Neural cell (in vitro differentiated cells): ENCODE measurements around the gene FRMD4B. TPM values are rescaled to one million over a fixed set of nuclear protein-coding genes. Genes with fewer than 3 reads are reported as not detected.
"Not testable (repeated sequence)": the region's sequence is repeated elsewhere in the genome, so short reads cannot be mapped to it uniquely, and the experiment has no call there.

Experiments
- H2AFZ ChIP-seq: fragments of 200-600, 300-800 bp; sonication (generic), shearing (Covaris generic); 2 replicates; pipeline ENCODE4 v1.6.0; 2014; ENCODE audit warnings: low read depth, mild to moderate bottlenecking, antibody characterized with exemption, low read length, moderate library complexity
- H3F3A ChIP-seq: fragments of 200-600 bp; shearing (Covaris generic); 2 replicates; pipeline ENCODE4 v1.6.1; 2016; ENCODE audit warnings: mild to moderate bottlenecking, moderate library complexity, mixed read lengths, antibody characterized with exemption, low read length; ENCODE audit not compliant: insufficient read depth, poor library complexity, severe bottlenecking
- H3K27ac ChIP-seq: fragments of 200-600, 300-800 bp; sonication (generic), shearing (Covaris generic); 2 replicates; pipeline ENCODE4 v1.5.1; 2014; ENCODE audit warnings: mild to moderate bottlenecking, low read length, moderate library complexity
- H3K27me3 ChIP-seq: fragments of 300-800, 200-600 bp; sonication (generic), shearing (Covaris generic); 2 replicates; pipeline ENCODE4 v1.6.0; 2014; ENCODE audit warnings: mild to moderate bottlenecking, low read depth, low read length, moderate library complexity; ENCODE audit not compliant: insufficient read depth
- H3K36me3 ChIP-seq: fragments of 300-800, 200-600 bp; sonication (generic), shearing (Covaris generic); 2 replicates; pipeline ENCODE4 v1.5.1; 2014; ENCODE audit warnings: mild to moderate bottlenecking, antibody characterized with exemption, low read length, moderate library complexity; ENCODE audit not compliant: insufficient read depth
- H3K4me2 ChIP-seq: fragments of 300-800, 200-600 bp; sonication (generic), shearing (Covaris generic); 2 replicates; pipeline ENCODE4 v1.6.0; 2014; ENCODE audit warnings: mild to moderate bottlenecking, low read length
- H3K4me3 ChIP-seq: fragments of 300-800, 200-600 bp; sonication (generic), shearing (Covaris generic); 2 replicates; pipeline ENCODE4 v1.5.1; 2014; ENCODE audit warnings: mild to moderate bottlenecking, low read length, moderate library complexity
- H3K79me2 ChIP-seq: fragments of 200-600 bp; shearing (Covaris generic); replicated peaks from 2 replicates; pipeline ENCODE4 v1.6.0; 2014; ENCODE audit warnings: mild to moderate bottlenecking, low read length, moderate library complexity; ENCODE audit not compliant: insufficient read depth
- H3K9ac ChIP-seq: fragments of 300-800, 200-600 bp; sonication (generic), shearing (Covaris generic); 2 replicates; pipeline ENCODE4 v1.6.1; 2016; ENCODE audit warnings: mild to moderate bottlenecking, low read length, mixed read lengths
- H3K9me2 ChIP-seq: fragments of 200-600 bp; shearing (Covaris generic); 2 replicates; pipeline ENCODE4 v1.6.1; 2016; ENCODE audit warnings: mild to moderate bottlenecking, low read length, mixed read lengths; ENCODE audit not compliant: insufficient read depth
- H3K9me3 ChIP-seq: fragments of 200-600, 300-800 bp; sonication (generic), shearing (Covaris generic); 2 replicates; pipeline ENCODE4 v1.6.1; 2016; ENCODE audit warnings: mild to moderate bottlenecking, mixed run types, low read length, moderate library complexity, mixed read lengths
- H4K20me1 ChIP-seq: fragments of 200-600 bp; shearing (Covaris generic); 2 replicates; pipeline ENCODE4 v1.6.1; 2016; ENCODE audit warnings: mild to moderate bottlenecking, mixed run types; ENCODE audit not compliant: insufficient read depth
- CTCF ChIP-seq: fragments of 450-650 bp; IDR thresholded peaks from 2 replicates; pipeline ENCODE4 v1.5.1; 2014; ENCODE audit warnings: antibody characterized with exemption, mild to moderate bottlenecking, moderate library complexity; ENCODE audit not compliant: poor library complexity, severe bottlenecking
- EP300 ChIP-seq: fragments of 450-650 bp; conservative IDR thresholded peaks from 2 replicates; pipeline ENCODE4 v1.6.1; 2014; ENCODE audit warnings: antibody characterized with exemption, mild to moderate bottlenecking, moderate library complexity; ENCODE audit not compliant: poor library complexity, severe bottlenecking
- EZH2 ChIP-seq: fragments of 200-600, 300-800 bp; shearing (Covaris generic), sonication (generic); IDR thresholded peaks from 2 replicates; pipeline ENCODE4 v1.6.1; 2014; ENCODE audit warnings: antibody characterized with exemption, low read length, borderline replicate concordance, mild to moderate bottlenecking; ENCODE audit not compliant: insufficient read depth, poor library complexity, severe bottlenecking
- MXI1 ChIP-seq: fragments of 450-650 bp; conservative IDR thresholded peaks from 2 replicates; pipeline ENCODE4 v1.6.1; 2014; ENCODE audit warnings: antibody characterized with exemption, mild to moderate bottlenecking; ENCODE audit not compliant: poor library complexity, severe bottlenecking
- POLR2AphosphoS5 ChIP-seq: IDR thresholded peaks from 2 replicates; pipeline ENCODE4 v1.6.1; 2012
- RAD21 ChIP-seq: fragments of 450-650 bp; conservative IDR thresholded peaks from 2 replicates; pipeline ENCODE4 v1.6.1; 2014; ENCODE audit warnings: antibody characterized with exemption, mild to moderate bottlenecking, moderate library complexity
- REST ChIP-seq: IDR thresholded peaks from 2 replicates; pipeline ENCODE4 v1.6.1; 2012; ENCODE audit warnings: borderline replicate concordance
- SMC3 ChIP-seq: fragments of 450-650 bp; conservative IDR thresholded peaks from 2 replicates; pipeline ENCODE4 v1.6.1; 2014; ENCODE audit warnings: antibody characterized with exemption, mild to moderate bottlenecking, moderate library complexity; ENCODE audit not compliant: poor library complexity
- TAF1 ChIP-seq: IDR thresholded peaks from 2 replicates; pipeline ENCODE4 v1.6.1; 2012; ENCODE audit warnings: low read depth
- polyA plus RNA-seq: library from polyadenylated mRNA; depleted of rRNA; stranded (reverse); fragments of >200 nt; gene quantifications from 2 replicates; pipeline ENCODE4 v1.2.3, GENCODE V29; 2014

FRMD4B gene
- polyA plus RNA-seq, 1 donor from 2014 or later = 6.2 TPM

- no peak overlapping the region for H3K4me2 ChIP-seq
- no peak overlapping the region for H2AFZ ChIP-seq
- no peaks in the 10 kb centered on the region for H4K20me1 ChIP-seq
- no peak for TF ChIP-seq CTCF
- TF ChIP-seq EP300 = no peak
- no peak for TF ChIP-seq TAF1
- H3K27me3 ChIP-seq = no peaks in the 10 kb centered on the region
- H3K79me2 ChIP-seq = no peaks in the 10 kb centered on the region
- H3K4me3 ChIP-seq = no peak overlapping the region
- H3K27ac ChIP-seq = no peak overlapping the region
- no peaks in the 10 kb centered on the region for H3F3A ChIP-seq
- no peaks in the 10 kb centered on the region for H3K9me3 ChIP-seq
- H3K9ac ChIP-seq = no peak overlapping the region
- H3K9me2 ChIP-seq = no peaks in the 10 kb centered on the region
- no peaks in the 10 kb centered on the region for H3K36me3 ChIP-seq
Measured at GRCh38 chr3:69276884-69277283, 109.0 kb downstream of the FRMD4B start.

GRCh38 chr3:69276191-69276590 lies 109.7 kb downstream of the FRMD4B start:
- not testable (repeated sequence) for H3K4me2 ChIP-seq, H2AFZ ChIP-seq, H3K27me3 ChIP-seq, H3K9me2 ChIP-seq, H3K27ac ChIP-seq, H3K4me3 ChIP-seq, H3K79me2 ChIP-seq, H3K9me3 ChIP-seq, H3K36me3 ChIP-seq, H4K20me1 ChIP-seq, H3K9ac ChIP-seq, H3F3A ChIP-seq

- Histone ChIP-seq H3K27me3 (no peaks in the 10 kb centered on the region), H4K20me1 (no peaks in the 10 kb centered on the region), H3K4me2 (no peak overlapping the region), H3K9me2 (no peaks in the 10 kb centered on the region), H2AFZ (no peak overlapping the region), H3K4me3 (no peak overlapping the region), H3K36me3 (no peaks in the 10 kb centered on the region), H3F3A (no peaks in the 10 kb centered on the region), H3K27ac (no peak overlapping the region), H3K9me3 (no peaks in the 10 kb centered on the region), H3K9ac (no peak overlapping the region), H3K79me2 (no peaks in the 10 kb centered on the region)
- no peak for TF ChIP-seq EP300
- no peak for TF ChIP-seq TAF1
- TF ChIP-seq REST = no peak
- TF ChIP-seq EZH2 = no peak
- TF ChIP-seq RAD21 = no peak
- no peak for TF ChIP-seq MXI1
- no peak for TF ChIP-seq POLR2AphosphoS5
- no peak for TF ChIP-seq SMC3
- TF ChIP-seq CTCF = no peak
Measured at GRCh38 chr3:69273896-69274295, 112.0 kb downstream of the FRMD4B start.
